MCF 10A (cell line): Measurements from ENCODE around the gene CCP110. TPM values are rescaled to one million over a fixed set of nuclear protein-coding genes. Genes with fewer than 3 reads are reported as not detected.

Source experiments
- BruUV-seq: library from RNA; stranded (reverse); fragments of 400-500 nt; replicated peaks from 2 replicates; lab custom pipeline; 2021; lab: Mats Ljungman, UMichigan
- CTCF ChIA-PET: fragments of 300-600 bp; sonication (Branson Sonifier 250); formaldehyde crosslinking; extraction: SDS; loops from one replicate; lab custom pipeline; 2021; ENCODE audit warnings: antibody characterized with exemption, inconsistent platforms; lab: Yijun Ruan, JAX
- POLR2A ChIA-PET: fragments of 300-600, 350-650 bp; sonication (Branson Sonifier 250); formaldehyde crosslinking; extraction: SDS; loops from one replicate; lab custom pipeline; 2020; ENCODE audit warnings: antibody characterized with exemption, inconsistent platforms; lab: Yijun Ruan, JAX
- DNase-seq: peaks from one replicate; pipeline ENCODE4 v3.0.0-alpha.2; 2018; ENCODE audit not compliant: unreplicated experiment
- H3K27ac Mint-ChIP-seq: one replicate; pipeline ENCODE4 v1.8.0; 2022; ENCODE audit warnings: mild to moderate bottlenecking, low read depth, mixed read lengths; ENCODE audit not compliant: unreplicated experiment
- H3K27me3 Mint-ChIP-seq: one replicate; pipeline ENCODE4 v1.8.0; 2022; ENCODE audit warnings: mixed read lengths; ENCODE audit not compliant: insufficient read depth, unreplicated experiment
- H3K36me3 Mint-ChIP-seq: one replicate; pipeline ENCODE4 v1.8.0; 2022; ENCODE audit warnings: mild to moderate bottlenecking, moderate library complexity, mixed read lengths; ENCODE audit not compliant: insufficient read depth, unreplicated experiment
- H3K4me1 Mint-ChIP-seq: one replicate; pipeline ENCODE4 v1.8.0; 2022; ENCODE audit warnings: mixed read lengths; ENCODE audit not compliant: insufficient read depth, unreplicated experiment
- H3K4me3 Mint-ChIP-seq: one replicate; pipeline ENCODE4 v1.8.0; 2022; ENCODE audit warnings: mild to moderate bottlenecking, moderate library complexity, mixed read lengths; ENCODE audit not compliant: unreplicated experiment
- H3K9me3 Mint-ChIP-seq: one replicate; pipeline ENCODE4 v1.8.0; 2022; ENCODE audit warnings: mixed read lengths; ENCODE audit not compliant: unreplicated experiment
- CTCF ChIP-seq: fragments of 200-600 bp; IDR thresholded peaks from one replicate; pipeline ENCODE4 v1.8.0; 2022; ENCODE audit warnings: antibody characterized with exemption, mild to moderate bottlenecking; ENCODE audit not compliant: unreplicated experiment
- intact Hi-C: fragments of 100-400 bp; cut with micrococcal nuclease; formaldehyde crosslinking; loops from 2 replicates; pipeline ENCODE4 v1.14.1; 2022
- total RNA-seq: library from RNA; stranded (reverse); gene quantifications from 2 replicates; pipeline ENCODE4 v1.2.3, GENCODE V29; 2022

The CCP110 gene
- total RNA-seq, 1 experiment from 2014 or later = 14.2 TPM

DNA sequence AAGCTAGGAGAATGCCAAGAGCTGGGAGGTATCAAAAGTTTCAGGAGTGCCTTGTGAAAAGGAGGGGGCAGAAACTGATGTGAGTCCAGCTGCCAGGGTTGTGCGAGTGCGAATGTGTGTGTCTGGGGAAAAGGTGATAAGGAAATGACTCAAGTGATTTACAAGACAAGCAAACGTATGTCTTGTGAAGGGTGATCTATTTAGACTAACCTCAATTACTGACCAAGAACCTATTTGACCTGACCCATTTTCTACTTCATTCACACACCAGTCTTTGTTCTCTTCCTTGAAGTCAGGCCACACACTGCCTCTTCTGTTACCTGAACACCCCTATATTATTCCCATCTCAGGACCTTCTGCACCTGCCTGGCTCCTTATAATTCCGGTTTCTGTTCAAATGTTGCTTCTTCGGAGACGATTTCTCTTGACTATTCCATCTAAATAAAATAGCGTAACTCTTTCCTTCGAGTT is 2.8 kb upstream of the CCP110 start:
- POLR2A ChIA-PET = interaction anchor here (0.7 to 2.4 kb wide), 7 partner anchors 10 to 347 kb away, joined by 3 to 12 read pairs (median 3); partner anchors contain the start of gene VPS35L

DNA sequence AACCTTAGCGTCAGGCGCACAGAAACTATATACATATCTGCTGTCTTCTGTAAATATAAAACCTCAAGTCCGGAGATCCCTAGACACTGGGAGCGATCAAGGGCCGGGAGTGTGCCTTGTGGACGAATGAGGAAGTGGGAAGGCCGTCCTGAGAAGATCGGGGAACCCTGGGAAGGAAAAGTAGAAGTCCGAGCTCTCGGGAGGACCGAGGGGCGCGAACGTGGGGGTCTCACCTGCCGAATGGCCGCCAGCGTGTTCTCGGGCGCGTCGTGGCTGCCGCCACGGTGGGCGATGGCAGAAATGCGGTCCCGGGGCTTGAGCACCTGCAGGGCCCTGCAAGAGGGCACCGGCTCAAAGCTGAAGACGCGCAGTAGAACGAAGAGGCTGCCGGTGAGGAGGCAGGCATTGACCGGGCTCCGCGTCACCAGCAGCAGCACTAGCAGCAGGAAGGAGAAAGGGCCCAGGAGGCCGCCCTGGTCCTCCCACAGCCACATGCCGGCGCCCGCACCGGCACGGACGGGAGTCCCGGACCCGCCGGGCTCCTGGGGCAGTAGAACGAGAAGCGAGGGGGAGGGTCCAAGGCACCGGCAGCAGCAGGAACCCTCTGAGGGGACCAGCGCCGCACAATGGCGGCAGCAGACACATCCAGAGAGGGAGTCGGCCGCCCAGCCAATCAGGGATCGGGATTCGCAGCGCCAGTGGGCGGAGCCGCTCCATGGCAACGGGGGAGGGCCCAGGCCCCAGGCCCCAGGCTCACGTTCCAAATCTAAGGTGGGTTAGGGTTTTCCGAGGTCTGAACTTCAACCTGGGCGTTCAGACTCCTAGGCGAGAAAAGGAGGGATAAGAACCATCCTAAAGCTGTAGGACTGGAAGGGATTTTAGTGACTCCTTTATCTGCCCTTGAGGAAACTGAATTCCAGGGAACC is 2.0 kb upstream of the CCP110 start, which contains the start of gene GDE1:
Gene GDE1 (minus strand): TSS at position 628 of the 926 bp plus-strand sequence. CDS start 134 bp downstream, at position 494.
- H3K4me3 Mint-ChIP-seq = peak within 1 kb of the TSS; percentile 87
- ChIA-PET CTCF (interaction anchor here (0.7 to 1.3 kb wide), 2 partner anchors 133 to 324 kb away, joined by 3 to 5 read pairs; no protein-coding TSS in a partner anchor), POLR2A (interaction anchor here (0.7 to 2.4 kb wide), 10 partner anchors 11 to 731 kb away, joined by 3 to 12 read pairs (median 3); partner anchors contain the start of genes RPS15A and VPS35L)
- TF ChIP-seq CTCF = peak; percentile 34
- intact Hi-C loops = no loop called here
- DNase-seq = peak; percentile 90
- peaks cover 19% of the 10 kb centered on the region for H3K36me3 Mint-ChIP-seq
- H3K4me1 Mint-ChIP-seq = peaks cover 43% of the 10 kb centered on the region
- H3K27me3 Mint-ChIP-seq = no peaks in the 10 kb centered on the region
- H3K27ac Mint-ChIP-seq = peak within 1 kb of the TSS; percentile 85
- BruUV-seq = no TSS peak
- no peaks in the 10 kb centered on the region for H3K9me3 Mint-ChIP-seq

More for the DNA sequence above, 2.8 kb upstream of the CCP110 start:
- no peaks in the 10 kb centered on the region for H3K9me3 Mint-ChIP-seq
- CTCF ChIA-PET = interaction anchor here (0.6 to 3.0 kb wide), 4 partner anchors 17 to 545 kb away, joined by 3 to 11 read pairs (median 4); no protein-coding TSS in a partner anchor
- TF ChIP-seq CTCF = no peak
- peak overlapping the region; percentile 87 for H3K4me3 Mint-ChIP-seq
- H3K27me3 Mint-ChIP-seq = no peaks in the 10 kb centered on the region
- DNase-seq = peak; percentile 28
- intact Hi-C loops = no loop called here
- TSS peak; percentile 38 for BruUV-seq
- H3K4me1 Mint-ChIP-seq = peaks cover 45% of the 10 kb centered on the region
- peak overlapping the region; percentile 85 for H3K27ac Mint-ChIP-seq
- peaks cover 27% of the 10 kb centered on the region for H3K36me3 Mint-ChIP-seq

- Mint-ChIP-seq H3K27ac (peak overlapping the region; percentile 85), H3K4me1 (peaks cover 37% of the 10 kb centered on the region), H3K27me3 (no peaks in the 10 kb centered on the region), H3K4me3 (peak overlapping the region; percentile 87), H3K9me3 (no peaks in the 10 kb centered on the region), H3K36me3 (peaks cover 13% of the 10 kb centered on the region)
- no peak for TF ChIP-seq CTCF
- POLR2A ChIA-PET = interaction anchor here (1.1 to 2.4 kb wide), 5 partner anchors 14 to 732 kb away, joined by 3 to 12 read pairs (median 3); partner anchors contain the start of genes RPS15A and VPS35L
- intact Hi-C loops = no loop called here
- CTCF ChIA-PET = interaction anchor here (0.7 kb wide), 1 partner anchor 325 kb away, joined by 3 read pairs; no protein-coding TSS in a partner anchor
- no peak for DNase-seq
- no TSS peak for BruUV-seq
Observed at GRCh38 chr16:19522397-19522732, 1.4 kb upstream of the CCP110 start.
